PC-9 (cell line): Measurements from ENCODE around the gene NPSR1. TPM values are rescaled to one million over a fixed set of nuclear protein-coding genes. Genes with fewer than 3 reads are reported as not detected.

ENCODE experiments used
- BruUV-seq: library from RNA; stranded (reverse); fragments of 400-500 nt; replicated peaks from 2 replicates; lab custom pipeline; 2021; lab: Mats Ljungman, UMichigan
- CTCF ChIA-PET: fragments of 300-600 bp; sonication (Branson Sonifier 250); formaldehyde crosslinking; loops from one replicate; lab custom pipeline; 2022; ENCODE audit warnings: antibody characterized with exemption; lab: Charles Lee
- POLR2A ChIA-PET: fragments of 300-600 bp; sonication (Branson Sonifier 250); formaldehyde crosslinking; loops from one replicate; lab custom pipeline; 2022; ENCODE audit warnings: antibody characterized with exemption; ENCODE audit not compliant: unreplicated experiment; lab: Charles Lee
- DNase-seq, 2 experiments: peaks; one replicate each; pipeline versions ENCODE4 v3.0.0 to v3.0.0-alpha.2; 2015 to 2022; ENCODE audit warnings: mixed read lengths in 1 of 2
- H2AFZ ChIP-seq: fragments of 200-600 bp; sonication (generic); 2 replicates; pipeline ENCODE4 v1.8.1; 2017; ENCODE audit warnings: antibody characterized with exemption
- H3F3A ChIP-seq: fragments of 200-600 bp; sonication (generic); 2 replicates; pipeline ENCODE4 v1.8.1; 2017; ENCODE audit warnings: antibody characterized with exemption, mild to moderate bottlenecking, low read depth; ENCODE audit not compliant: insufficient read depth
- H3K27ac ChIP-seq: fragments of 200-600 bp; sonication (generic); 2 replicates; pipeline ENCODE4 v1.6.1; 2016; ENCODE audit warnings: mixed run types
- H3K27me3 ChIP-seq: fragments of 200-600 bp; sonication (generic); 2 replicates; pipeline ENCODE4 v1.6.1; 2016; ENCODE audit warnings: low read depth, mixed run types; ENCODE audit not compliant: insufficient read depth
- H3K36me3 ChIP-seq: fragments of 200-600 bp; sonication (generic); 2 replicates; pipeline ENCODE4 v1.6.1; 2016; ENCODE audit warnings: low read depth, mixed run types
- H3K4me1 ChIP-seq: fragments of 200-600 bp; sonication (generic); replicated peaks from 2 replicates; pipeline ENCODE4 v1.6.1; 2016; ENCODE audit warnings: mixed run types; ENCODE audit not compliant: insufficient read depth
- H3K4me2 ChIP-seq: fragments of 200-600 bp; sonication (generic); 2 replicates; pipeline ENCODE4 v1.6.1; 2017; ENCODE audit warnings: mixed run types
- H3K4me3 ChIP-seq: fragments of 200-600 bp; sonication (generic); 2 replicates; pipeline ENCODE4 v1.6.1; 2016; ENCODE audit warnings: mixed run types
- H3K79me2 ChIP-seq: fragments of 200-600 bp; sonication (generic); 2 replicates; pipeline ENCODE4 v1.6.1; 2017; ENCODE audit warnings: low read depth, mixed run types
- H3K9me2 ChIP-seq: fragments of 200-600 bp; sonication (generic); 2 replicates; pipeline ENCODE4 v1.8.1; 2017; ENCODE audit warnings: mild to moderate bottlenecking; ENCODE audit not compliant: insufficient read depth
- H3K9me3 ChIP-seq: fragments of 200-600 bp; sonication (generic); 2 replicates; pipeline ENCODE4 v1.8.1; 2016; ENCODE audit warnings: low read depth; ENCODE audit not compliant: insufficient read depth
- H4K20me1 ChIP-seq: fragments of 200-600 bp; sonication (generic); 2 replicates; pipeline ENCODE4 v1.8.1; 2017; ENCODE audit not compliant: insufficient read depth
- CTCF ChIP-seq: fragments of 200-600 bp; sonication (generic); conservative IDR thresholded peaks from 2 replicates; pipeline ENCODE4 v1.6.1; 2017; ENCODE audit warnings: mixed run types, antibody characterized with exemption, mild to moderate bottlenecking, moderate library complexity
- EZH2 ChIP-seq: fragments of 200-600 bp; sonication (generic); IDR thresholded peaks from 2 replicates; pipeline ENCODE4 v1.8.0; 2017; ENCODE audit warnings: antibody characterized with exemption, low read depth
- intact Hi-C: fragments of 100-400 bp; cut with micrococcal nuclease; formaldehyde crosslinking; loops from one replicate; pipeline ENCODE4 v1.10.0; 2022; ENCODE audit not compliant: unreplicated experiment
- total RNA-seq: library from RNA; stranded (reverse); gene quantifications from 2 replicates; pipeline ENCODE4 v1.2.3, GENCODE V29; 2021

NPSR1 gene
- total RNA-seq, 1 experiment from 2014 or later: not detected

GRCh38 chr7:34727464-34727995 lies 69.5 kb downstream of the NPSR1 start:
- POLR2A ChIA-PET: no interaction called here
- CTCF ChIA-PET: no interaction called here

DNA sequence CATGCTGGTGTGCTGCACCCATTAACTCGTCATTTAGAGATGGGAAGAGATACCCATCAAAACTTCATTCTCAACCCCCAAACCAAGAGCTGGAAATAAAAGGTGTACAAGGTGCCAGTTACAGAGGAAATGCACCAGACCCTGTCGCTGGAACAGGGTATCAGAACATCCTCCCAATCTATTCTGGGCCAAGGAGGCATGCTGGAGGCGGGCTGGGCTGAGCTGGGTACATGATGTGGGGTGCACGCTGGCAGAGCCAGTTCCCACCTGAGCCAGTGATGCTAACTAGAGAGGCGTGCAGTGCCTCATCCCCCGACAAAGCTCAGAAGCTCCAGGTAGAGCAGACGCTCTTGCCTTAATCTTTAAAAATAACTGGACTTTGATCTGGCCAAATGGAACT lies 70.1 kb downstream of the NPSR1 start:
- TF ChIP-seq EZH2: no peak
- TF ChIP-seq CTCF: no peak
- no TSS peak for BruUV-seq
- ChIA-PET POLR2A (no interaction called here), CTCF (interaction anchor here (0.6 kb wide), 1 partner anchor 56 kb away, joined by 3 read pairs; no protein-coding TSS in a partner anchor)
- no peaks in the 10 kb centered on the region for H3K27me3 ChIP-seq
- H3F3A ChIP-seq: no peaks in the 10 kb centered on the region
- H3K79me2 ChIP-seq: no peaks in the 10 kb centered on the region
- H3K4me3 ChIP-seq: no peak overlapping the region
- no peak overlapping the region for H2AFZ ChIP-seq
- 0 out of 2 replicates have a peak, but pooled peaks cover 8% of the 10 kb centered on the region for H3K4me1 ChIP-seq
- H3K27ac ChIP-seq: no peak overlapping the region
- H3K9me2 ChIP-seq: no peaks in the 10 kb centered on the region
- intact Hi-C loops: no loop called here
- DNase-seq: no peak
- H4K20me1 ChIP-seq: no peaks in the 10 kb centered on the region
- H3K36me3 ChIP-seq: no peaks in the 10 kb centered on the region
- no peak overlapping the region for H3K4me2 ChIP-seq
- no peaks in the 10 kb centered on the region for H3K9me3 ChIP-seq

More at GRCh38 chr7:34727464-34727995, 69.5 kb downstream of the NPSR1 start:
- H3K36me3 ChIP-seq: no peaks in the 10 kb centered on the region
- no peaks in the 10 kb centered on the region for H3F3A ChIP-seq
- DNase-seq: peak in 1 of 2 experiments; percentile 51
- H3K4me2 ChIP-seq: no peak overlapping the region
- BruUV-seq: no TSS peak
- H3K9me3 ChIP-seq: no peaks in the 10 kb centered on the region
- intact Hi-C loops: no loop called here
- H3K79me2 ChIP-seq: no peaks in the 10 kb centered on the region
- 0 out of 2 replicates have a peak, but pooled peaks cover 8% of the 10 kb centered on the region for H3K4me1 ChIP-seq
- no peaks in the 10 kb centered on the region for H4K20me1 ChIP-seq
- TF ChIP-seq EZH2 (no peak), CTCF (no peak)
- no peak overlapping the region for H2AFZ ChIP-seq
- no peaks in the 10 kb centered on the region for H3K27me3 ChIP-seq
- H3K4me3 ChIP-seq: no peak overlapping the region
- no peak overlapping the region for H3K27ac ChIP-seq
- H3K9me2 ChIP-seq: no peaks in the 10 kb centered on the region

DNA sequence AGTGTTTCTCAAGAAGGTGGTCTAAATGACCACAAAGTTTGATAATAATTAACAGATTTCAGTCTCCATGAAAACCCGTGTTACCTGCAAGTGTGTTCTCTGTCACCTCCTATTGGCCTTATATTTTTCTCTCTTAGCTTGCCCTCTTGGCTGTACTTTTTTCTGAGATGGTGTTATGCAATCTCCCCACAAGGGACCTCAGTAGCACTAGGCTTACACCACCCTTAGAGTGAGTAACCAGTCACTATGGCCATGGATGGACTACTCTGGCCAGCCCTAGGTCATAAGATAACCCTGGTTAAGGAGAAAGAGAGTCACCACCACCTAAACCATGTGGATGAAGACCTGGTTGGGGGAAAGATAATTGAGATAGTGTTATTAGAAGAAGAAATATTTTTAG lies 76.8 kb downstream of the NPSR1 start:
- no peak overlapping the region for H3K27ac ChIP-seq
- H3K4me2 ChIP-seq: no peak overlapping the region
- POLR2A ChIA-PET: no interaction called here
- CTCF ChIA-PET: no interaction called here
- no peak overlapping the region for H2AFZ ChIP-seq
- no peak for TF ChIP-seq CTCF
- no peak for TF ChIP-seq EZH2
- no peaks in the 10 kb centered on the region for H3K79me2 ChIP-seq
- no peaks in the 10 kb centered on the region for H4K20me1 ChIP-seq
- no peaks in the 10 kb centered on the region for H3K9me2 ChIP-seq
- intact Hi-C loops: no loop called here
- no peaks in the 10 kb centered on the region for H3F3A ChIP-seq
- no TSS peak for BruUV-seq
- H3K9me3 ChIP-seq: no peaks in the 10 kb centered on the region
- no peaks in the 10 kb centered on the region for H3K36me3 ChIP-seq
- H3K4me3 ChIP-seq: no peak overlapping the region
- H3K27me3 ChIP-seq: no peaks in the 10 kb centered on the region
- H3K4me1 ChIP-seq: no peaks in the 10 kb centered on the region
- DNase-seq: no peak
